ENCODE data around the gene ST14.

The ST14 gene

DNA sequence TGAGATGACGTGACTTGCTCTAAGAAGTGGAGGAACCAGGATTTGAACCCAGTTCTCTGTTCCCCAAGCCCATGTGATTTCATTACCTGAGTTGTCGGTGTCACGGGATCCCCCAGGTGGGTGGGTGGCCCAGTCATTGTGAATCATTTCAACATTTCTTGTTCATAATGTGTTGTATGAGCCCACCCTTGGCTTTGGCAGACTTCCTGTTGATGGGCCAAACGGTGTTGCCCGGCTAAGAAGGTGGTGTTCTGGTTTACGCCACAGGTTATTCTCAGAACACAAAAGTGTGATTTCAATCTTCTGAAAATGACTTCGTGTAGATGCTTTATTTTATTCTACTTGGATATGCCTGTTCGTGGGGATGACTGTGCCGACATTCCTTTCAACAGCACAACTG, 21.6 kb upstream of the ST14 start:
- DNase-seq, result no peak

DNA sequence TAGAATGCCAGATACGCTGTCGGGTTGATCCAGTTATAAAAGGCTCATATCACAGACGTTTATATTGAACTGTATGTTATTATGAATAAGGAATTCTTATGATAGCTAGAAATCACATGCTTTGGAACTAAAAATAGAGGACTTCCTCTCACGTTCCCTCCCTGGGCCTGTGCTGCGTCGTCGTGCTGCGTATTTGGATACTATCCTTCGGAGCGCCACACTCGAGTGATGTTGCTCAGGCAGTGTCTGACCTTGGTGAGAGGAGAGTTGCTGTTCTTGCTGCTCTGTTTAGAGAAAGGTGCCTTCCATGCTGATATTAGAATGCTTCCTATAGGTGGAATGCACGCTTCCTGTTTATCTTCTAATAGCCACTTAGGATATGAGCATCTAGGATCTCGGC, 20.2 kb upstream of the ST14 start:
- no peak for DNase-seq

DNA sequence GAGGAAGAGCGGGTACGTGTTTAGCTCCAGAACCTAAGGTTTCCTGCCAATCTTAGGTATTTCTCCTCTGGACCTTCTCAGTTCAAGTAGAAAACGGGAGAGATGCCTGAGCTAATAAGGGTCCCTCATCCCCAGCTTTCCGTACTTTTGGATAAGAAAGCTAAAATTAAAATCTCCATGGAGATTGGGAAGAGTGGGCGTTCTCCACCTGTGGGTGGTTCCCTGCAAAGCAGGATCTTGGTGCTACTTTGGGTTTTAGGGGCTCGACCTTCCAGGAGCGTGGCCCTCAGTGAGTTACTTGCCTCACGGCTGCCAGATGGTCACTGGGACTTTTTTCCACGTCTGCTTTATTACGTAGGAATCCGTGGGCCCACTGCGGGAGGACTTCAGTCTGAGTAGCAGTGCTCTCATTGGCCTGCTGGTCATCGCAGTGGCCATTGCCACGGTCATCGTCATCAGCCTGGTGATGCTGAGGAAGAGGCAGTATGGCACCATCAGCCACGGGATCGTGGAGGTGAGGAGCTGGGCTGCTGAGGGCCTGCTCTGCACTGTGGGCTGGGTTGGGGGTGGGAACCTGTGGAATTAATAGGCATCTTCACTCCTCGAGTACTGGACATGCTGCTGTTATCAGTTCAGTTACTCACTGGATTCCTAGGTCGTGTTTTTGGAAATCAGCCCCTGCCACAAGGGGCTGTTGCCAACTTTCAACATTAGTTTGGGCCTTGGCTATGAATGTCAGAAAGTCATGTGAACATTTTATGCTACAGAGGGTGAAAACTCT, 17.8 kb upstream of the ST14 start:
- no peak for DNase-seq

DNA sequence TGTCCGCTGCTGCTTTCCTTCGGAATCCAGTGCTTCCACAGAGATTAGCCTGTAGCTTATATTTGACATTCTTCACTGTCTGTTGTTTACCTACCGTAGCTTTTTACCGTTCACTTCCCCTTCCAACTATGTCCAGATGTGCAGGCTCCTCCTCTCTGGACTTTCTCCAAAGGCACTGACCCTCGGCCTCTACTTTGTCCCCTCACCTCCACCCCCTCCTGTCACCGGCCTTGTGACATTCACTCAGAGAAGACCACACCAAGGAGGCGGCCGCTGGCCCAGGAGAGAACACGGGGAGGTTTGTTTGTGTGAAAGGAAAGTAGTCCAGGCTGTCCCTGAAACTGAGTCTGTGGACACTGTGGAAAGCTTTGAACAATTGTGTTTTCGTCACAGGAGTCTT, 15.4 kb upstream of the ST14 start:
- DNase-seq, result no peak

DNA sequence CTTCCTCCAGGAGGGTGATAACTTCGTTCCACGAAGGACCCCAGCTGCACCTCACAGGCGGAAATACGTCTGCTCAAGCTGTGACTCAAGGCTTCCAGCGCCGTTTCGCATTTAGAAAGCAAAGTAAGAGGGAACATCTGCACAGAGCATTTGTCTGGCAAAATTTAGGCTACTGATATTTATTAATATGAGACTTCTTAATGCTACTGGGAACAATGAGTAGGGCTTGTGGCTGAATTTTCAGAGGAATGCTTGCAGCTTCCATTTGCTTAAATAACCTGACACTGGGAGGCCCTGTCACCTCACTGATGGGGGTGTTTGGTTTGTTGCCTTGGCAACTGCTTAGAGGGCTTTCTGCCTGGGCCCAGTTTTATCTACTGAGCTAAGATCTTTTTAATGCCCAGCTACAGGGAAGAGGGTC, 14.7 kb upstream of the ST14 start:
- no peak for DNase-seq

DNA sequence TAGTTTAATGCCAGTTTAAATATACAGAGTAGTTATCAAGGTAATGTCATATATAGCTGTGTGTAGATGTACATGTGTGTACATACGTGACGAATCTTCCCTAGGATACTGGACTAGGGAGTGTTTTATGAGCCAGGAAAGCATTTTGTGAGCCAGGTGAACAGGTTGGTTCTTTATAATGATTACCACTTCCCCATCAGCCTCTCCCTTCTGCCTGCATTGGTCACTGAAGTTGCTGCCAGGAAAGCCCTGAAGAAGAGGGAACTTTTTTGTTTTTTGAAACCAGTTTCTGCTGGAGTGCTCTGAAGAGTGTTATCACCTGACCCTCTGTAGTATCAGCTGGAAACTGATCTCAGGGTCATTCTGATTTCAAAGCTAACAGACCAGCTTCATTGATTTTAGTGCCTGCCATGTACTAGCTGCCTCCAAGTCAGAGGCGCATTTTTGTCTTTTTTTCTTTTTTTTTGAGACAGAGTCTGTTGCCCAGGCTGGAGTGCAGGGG, 14.2 kb upstream of the ST14 start:
- DNase-seq, result no peak

DNA sequence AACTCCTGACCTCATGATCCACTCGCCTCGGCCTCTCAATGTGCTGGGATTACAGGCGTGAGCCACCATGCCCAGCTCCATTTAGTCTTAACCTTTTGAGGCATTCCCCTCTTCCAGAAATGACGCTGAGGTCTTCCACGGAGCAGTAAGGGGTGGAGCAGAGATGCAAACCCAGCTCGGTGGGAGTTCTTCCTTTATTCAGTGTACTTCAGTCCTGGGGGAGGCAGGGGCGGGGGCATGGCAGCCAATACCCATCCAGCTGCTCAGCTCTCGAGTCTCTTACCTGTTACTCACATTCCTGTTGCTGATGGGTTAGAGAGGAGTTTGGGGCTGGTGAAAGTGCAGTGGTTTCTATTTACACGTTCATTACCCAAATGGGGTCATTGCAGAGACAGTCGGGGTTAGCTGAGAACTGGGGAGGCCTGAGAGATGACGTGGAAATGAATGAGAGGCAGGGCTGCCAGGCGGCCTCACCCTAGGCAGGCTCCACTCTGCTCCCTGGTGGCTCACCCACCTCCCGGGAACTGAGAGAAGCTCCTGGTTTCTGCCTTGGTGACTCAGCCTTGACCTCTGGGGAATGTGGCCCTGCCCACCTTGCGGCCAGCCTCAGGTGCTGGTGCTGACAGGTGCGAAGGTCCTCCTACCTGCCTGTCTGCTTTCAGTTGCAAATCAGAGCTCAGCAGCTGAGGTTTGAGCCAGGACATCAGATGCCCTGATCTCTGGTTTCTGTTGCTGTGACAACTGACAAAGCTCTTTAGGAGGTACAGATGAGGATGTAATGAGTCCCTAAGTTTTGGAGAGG, 13.4 kb upstream of the ST14 start:
- DNase-seq, result no peak

DNA sequence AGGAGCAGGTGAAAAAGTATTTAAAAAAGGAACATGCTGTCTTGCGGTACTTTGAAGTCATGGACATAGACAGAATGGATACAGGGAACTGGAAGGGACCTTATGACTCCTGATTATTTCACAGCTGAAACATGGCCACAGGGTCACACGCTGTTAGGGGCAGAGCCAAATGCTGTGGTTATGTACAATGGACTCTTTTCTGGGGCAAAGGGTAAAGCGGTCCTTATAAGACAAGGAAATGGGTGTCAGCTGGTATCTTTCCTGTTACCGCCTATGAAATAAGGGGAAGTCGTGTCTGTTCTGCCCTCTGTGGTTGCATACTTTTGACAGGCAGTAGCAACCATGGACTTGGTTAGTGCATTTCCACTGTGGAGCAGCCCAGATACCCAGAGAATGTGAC, 12.8 kb upstream of the ST14 start:
- peak; percentile 92 to 99 for DNase-seq

DNA sequence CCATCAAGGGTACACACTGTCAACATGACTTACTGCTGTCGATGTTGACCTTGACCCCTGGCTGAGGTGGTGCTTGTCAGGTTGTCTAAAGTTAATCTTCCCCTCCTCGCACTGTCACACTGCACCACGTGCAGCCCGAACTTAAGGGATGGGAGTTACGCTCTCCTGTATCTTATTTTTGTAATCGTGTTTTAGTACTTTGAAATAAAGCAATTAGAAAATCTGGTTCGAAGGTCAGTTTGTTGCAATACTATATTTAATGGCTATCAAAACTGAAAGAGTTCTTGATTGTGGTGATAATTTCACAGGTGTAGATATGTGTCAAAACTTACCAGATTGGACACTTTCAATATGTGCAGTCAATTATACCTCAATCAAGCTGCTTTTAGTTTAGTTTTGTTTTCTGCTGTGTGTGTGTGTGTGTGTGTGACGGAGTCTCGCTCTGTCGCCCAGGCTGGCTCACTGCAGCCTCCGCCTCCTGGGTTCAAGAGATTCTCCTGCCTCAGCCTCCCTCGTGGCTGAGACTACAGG, 10.7 kb upstream of the ST14 start:
- no peak for DNase-seq

DNA sequence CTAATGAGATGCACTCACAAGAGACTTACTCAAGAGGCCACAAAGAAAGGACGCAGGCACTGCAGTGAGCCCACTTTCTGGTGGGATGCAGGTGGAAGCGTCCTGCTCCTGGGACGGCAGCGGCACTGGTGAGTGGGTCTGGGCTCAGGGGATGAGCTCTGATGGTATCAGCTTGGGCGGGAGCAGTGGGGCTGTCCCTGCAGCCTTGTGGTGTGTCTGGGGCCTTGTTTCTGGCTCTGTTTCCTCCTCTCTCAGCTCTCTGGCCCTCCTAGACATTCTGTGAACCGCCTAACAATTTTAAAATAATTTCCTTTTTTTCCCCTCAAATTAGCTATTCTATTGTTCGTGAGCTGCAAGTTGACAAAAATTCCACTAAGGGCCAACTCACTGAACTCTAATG, 8.8 kb upstream of the ST14 start:
- no peak for DNase-seq

DNA sequence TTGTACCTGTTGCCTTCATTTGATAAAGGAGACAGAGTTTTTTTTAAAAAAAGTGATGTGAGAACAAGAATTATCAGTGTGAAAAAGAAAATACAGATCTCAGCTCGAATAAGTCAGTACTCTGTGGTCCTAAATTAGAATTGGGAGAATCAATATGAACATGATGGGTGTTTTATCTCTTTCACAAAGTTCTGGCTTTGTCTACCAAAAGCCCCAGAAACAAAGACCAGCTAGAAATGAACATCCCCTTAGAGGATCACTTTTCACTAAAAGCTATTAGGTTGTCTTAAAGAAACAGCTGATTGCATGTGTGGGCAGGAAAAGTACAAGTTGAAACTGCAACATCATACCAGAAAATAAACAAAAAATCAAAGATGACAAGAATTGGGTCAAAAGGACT, 8.4 kb upstream of the ST14 start:
- no peak for DNase-seq

DNA sequence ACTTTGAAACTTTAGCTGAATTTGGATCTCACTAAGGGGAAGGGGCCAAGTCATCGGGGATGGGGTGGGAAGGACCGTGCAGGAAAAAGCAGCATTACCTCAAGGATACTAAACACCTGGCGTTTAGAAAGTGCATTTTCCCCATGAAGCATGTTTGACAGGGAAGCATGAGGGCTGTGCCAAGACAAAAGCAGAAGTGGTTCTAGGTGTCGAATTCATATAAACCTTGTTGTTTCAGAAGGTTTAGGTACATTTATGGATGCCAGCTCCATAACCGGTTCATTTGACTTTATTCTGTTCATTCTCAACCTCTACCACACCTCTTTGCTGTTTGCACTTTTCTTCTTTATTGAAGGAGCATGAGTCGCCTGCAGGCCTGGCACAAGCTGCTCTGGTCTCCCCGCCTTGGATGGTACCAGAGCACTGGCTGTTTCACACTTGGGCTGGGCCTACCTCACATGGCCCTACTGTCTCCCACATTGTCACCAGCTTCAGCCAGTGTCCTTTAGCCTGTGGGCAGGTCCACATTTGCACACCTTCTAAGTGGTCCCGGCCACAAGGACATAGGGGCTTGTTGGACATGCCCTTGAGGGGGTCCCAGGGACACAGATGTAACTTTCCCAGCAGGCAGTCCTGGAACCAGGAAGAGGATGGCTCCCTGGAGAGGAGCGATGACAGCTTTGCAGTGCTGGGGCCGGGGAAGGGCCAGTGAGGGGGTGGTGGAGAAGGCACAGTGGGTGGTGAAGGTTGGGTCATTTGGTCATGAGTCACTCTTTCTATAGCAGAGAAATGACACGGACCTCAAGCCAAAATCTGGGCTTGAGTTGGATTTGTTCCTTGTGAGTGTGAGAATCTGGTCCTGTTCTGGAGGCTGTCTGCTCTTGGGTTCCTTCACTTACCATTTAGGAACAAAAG, 3.2 kb upstream of the ST14 start:
- DNase-seq, result peak; percentile 85

DNA sequence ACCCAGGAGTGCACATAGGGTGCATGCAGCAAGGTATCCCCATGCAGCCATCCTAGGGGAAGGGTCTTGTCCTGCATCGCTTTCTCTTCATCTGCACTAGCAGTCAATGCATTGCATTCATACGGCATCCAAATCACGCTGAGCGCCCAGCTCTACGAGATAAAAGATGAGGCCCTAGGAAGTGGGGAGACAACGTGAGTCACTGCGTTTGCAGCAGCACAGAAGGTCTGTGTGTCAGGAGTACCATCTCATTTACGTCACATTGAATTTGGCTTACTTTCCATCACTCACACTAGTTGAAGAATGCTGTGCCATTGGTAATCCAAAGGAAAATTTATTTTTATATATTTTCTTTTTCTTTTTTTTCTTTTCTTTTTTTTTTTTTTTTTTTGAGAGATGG, 2.5 kb upstream of the ST14 start:
- DNase-seq, result peak in 1 of 2 donors; percentile 62

DNA sequence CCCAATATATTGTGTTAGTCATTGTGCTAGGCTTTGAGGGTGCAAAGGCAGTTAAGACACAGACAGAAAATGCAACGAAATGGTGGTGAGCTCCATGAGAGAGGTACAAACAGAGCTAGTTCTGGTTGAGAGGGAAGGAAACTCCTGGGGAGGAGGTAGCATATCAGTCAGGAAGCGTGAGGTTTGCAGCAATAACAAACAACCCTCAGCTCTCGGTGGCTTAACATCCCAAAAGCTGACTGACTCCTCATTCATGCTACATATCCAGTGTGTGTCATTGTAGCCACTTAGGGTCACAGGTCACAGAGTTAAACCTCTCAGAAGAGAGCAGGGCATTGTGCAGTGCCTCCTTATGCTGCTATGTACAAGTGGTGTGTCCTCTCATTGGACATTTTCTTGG, 1.7 kb upstream of the ST14 start:
- DNase-seq, result no peak

DNA sequence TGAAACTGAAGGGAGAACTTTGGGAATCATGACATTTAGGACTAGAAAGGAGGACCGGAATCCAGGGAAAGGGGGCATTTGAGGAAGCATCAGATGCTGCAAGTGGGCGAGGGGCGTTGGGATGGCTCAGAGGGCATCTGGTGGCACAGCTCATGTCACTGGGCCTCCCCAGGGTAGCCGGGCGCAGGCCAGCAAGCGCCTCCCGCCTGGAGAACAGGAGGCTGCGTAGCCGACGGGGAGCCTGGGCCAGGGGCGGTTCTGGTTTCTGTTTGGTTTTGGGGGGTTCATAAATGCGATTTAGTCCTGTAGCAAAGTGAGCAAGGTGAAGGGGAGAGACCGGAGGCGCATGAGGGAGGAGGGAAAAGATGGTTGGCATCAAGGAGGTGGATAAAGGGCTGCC, 443 bp upstream of the ST14 start:
- DNase-seq, result no peak

DNA sequence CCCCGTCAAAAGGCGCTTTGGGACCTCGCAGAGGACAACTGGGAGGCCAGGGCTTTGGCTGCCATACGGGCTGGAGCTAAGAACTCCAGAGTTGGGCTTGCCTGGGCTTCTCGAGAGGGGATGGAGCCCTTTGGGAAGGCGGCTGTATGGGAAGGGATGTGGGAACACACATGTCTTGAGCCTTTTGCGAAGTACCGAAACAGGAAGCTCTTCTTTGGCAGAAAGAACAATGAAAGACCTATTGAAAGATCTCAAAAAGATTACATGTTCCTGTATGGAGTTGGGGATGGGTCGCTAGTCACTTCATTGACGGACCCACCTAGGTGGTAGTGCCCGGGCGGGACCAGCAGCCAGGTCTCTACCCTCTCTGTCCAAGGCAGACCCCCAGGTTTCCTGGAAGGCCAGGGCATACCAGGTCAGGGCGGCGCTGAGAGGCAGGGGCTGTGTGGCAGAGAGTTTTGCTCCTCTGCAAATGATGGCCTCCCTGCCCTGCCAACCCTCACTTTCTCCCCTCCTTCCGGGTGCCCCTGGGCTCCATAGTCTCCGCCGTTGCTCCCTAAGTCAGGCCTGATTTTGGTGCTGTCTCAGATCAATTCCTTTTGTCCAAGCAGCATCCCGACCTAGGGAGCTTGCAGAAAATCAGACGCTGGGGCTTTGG, 1.0 kb downstream of the ST14 start:
- DNase-seq, result no peak

DNA sequence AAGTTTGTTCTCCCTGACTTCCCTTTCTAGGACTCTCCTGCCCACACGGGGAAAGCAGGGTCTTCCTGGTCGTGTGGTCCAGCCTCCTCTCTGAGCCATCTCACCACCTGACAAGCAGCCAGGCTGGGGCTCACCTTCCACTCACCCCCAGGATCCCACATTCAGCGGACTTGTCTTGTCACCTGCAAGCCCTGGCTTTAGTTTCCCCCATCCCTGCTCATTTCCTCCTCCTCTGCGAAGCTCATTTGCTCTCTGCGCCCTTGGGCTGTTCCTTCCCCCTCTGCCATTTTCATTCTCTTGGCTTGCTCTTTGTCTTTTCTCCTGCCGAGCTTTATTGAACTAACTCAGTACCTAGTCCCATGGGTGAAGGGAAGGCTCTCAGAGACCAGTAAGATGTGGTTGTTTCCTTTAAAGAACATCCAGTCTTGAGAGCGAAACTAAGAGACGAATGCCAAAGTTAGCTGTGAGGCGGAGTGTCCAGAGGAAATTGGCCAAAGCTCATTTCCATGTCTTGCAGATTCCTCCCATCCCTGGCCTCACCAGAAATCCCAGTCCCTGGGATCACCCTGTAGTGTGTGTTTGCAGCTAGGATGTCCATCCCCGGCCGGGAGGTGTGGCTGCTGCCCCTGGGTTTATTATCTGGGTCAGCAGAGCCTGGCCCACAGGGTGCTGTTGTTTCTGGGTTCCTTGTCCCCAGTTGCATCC, 2.0 kb downstream of the ST14 start:
- no peak for DNase-seq

DNA sequence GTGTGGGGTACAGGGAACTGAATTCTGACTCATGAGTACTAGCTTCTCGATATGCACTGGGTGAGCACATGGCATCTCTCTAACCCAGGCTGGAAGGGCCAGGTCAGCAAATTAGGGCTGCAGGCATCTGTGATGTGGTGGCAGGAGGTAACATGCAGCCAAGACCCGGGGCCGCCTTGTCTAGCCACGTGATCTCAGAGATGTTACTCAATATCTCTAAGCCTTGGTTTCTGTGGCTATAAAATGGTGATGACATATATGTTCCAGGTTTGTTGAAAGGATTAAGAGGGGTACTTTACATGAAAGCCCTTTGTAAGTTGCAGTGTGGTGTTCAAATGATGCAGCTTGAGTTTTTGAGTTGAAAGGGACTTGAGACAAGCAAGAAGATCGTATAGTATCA, 3.2 kb downstream of the ST14 start:
- no peak for DNase-seq

DNA sequence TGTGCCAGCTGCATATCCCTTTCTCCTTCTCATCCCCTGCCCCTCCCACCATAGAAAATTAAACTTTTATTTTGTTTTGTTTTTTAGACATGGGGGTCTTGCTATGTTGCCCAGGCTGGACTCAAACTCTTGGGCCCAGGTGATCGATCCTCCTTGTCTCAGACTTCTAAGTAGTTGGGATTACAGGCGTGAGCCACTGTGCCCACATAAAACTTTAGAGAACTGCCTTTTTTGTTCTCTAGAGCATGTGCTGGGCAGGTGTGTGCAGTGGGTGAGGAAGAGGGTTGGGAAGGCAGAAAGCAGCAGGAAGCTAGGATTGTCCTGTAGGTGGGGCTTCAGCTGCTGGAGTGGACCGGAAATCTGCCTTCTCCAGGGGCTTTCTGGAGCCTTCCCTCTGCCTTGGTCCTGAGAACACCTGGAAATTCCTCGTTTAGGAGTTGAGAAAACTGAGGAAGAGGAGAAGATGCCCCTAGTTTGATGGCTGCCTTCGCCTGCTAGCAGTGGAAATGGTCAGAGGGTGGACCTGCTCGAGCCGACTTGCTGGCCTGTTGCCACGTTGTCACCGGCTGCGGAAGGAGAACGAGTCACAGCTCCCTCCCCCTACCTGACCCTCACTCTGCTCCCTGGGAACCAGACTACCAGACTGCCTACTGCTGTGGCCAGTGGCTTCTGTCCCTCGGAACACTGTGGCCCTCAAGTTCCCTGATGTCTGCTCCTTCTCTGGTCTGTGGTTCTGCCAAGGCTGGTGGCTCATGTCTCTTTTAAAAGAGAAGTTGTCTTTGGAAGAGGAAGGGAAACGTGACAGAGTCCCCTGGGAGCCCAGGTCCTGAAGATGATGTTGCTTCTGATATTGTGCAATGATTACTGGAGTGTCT, 4.0 kb downstream of the ST14 start:
- peak in 1 of 2 donors; percentile 51 for DNase-seq

DNA sequence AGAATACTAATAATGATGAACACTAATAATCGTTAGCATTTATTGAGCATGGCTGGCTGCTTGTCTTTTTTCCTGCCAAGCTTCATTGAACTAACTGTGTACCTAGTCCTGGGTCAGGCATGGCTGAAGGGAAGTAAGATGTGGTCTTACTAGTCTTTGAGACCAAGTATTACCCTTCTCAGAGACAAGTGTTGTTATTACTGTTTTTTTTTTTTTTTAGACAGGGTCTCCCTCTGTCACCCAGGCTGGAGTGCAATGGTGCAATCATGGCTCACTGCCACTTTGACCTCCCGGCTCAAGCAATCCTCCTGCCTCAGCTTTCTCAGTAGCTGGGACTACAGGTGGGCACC, 4.6 kb downstream of the ST14 start:
- DNase-seq, result no peak
